Amygdala (tissue), 56 donors: ENCODE results near the gene CD200.
"Not testable (repeated sequence)": the region's sequence is repeated elsewhere in the genome, so short reads cannot be mapped to it uniquely, and the experiment has no call there.

Source experiments
- DNase-seq, 56 donors: peaks; one replicate each; lab custom pipeline; 2025; lab: John Stamatoyannopoulos, UW

CD200 gene

GRCh38 chr3:112381673-112382542, 49.0 kb downstream of the CD200 start:
- no peak for DNase-seq

DNA sequence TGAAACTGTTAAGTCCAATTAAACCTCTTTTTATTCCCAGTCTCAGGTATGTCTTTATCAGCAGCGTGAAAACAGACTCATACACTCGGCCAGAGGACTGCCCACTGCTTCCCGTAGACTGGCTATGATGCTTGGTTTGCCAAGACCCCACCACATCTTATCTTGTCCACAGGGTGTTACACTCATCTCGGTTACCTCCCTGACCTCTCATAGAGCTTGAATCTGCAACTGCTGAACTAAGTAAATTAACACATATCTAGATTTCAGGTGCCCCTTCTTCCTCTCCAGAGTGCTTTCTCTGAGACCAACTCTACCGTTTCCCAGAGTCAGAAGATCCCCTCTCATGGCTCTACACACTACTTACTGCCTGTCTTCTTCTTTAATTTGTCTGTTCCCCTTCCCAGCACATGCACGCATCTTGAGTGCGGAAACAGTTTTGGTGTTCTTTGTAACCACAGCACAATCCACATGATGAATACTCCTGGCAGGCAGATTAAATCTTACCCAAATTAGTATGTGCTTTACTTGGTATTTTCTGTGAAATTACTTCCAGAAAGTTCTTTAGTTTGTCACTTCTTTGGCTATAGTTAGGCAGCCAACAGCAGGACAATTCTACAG, 49.7 kb downstream of the CD200 start:
- DNase-seq: no peak

- DNase-seq: no peak
Observed at GRCh38 chr3:112384769-112385168, 51.8 kb downstream of the CD200 start.

DNA sequence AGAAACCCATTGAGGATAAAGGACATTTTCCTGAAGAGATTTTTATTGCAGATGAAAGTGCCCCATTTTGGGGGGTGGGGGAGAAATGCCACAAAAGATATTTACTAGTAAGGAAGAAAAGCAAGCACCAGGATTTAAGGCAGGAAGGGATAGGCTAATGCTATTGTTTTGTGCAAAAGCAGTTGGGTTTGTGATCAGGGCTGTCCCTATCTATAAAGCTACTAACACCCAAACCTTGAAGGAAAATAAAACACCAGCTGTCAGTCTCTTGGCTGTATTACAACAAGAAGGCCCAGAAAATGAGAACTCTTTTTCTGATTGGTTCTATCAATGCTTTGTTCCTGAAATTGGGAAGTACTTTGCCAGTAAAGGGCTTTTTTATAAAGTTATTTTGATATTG, 56.0 kb downstream of the CD200 start:
- no peak for DNase-seq

DNA sequence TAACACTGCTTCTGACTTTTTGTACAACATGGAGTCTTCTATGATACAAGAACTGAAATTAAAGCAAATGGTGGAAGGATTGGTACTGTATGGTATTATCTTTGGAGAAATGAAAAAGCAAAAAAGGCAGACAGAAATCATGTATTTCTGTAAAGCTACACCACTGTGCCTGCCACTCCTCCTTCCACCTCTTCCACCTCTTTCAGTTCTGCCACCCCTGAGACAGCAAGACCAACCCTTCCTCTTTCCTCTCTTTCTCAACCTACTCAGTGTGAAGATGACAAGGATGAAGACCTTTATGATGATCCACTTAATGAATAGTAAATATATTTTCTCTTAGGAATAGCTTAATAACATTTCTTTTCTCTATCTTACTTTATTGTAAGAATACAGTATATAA, 57.0 kb downstream of the CD200 start:
- no peak for DNase-seq

- DNase-seq: peak in 45 of 56 donors; percentile 6 to 87 (median 47)
Observed at GRCh38 chr3:112390783-112391641, 58.1 kb downstream of the CD200 start.

DNA sequence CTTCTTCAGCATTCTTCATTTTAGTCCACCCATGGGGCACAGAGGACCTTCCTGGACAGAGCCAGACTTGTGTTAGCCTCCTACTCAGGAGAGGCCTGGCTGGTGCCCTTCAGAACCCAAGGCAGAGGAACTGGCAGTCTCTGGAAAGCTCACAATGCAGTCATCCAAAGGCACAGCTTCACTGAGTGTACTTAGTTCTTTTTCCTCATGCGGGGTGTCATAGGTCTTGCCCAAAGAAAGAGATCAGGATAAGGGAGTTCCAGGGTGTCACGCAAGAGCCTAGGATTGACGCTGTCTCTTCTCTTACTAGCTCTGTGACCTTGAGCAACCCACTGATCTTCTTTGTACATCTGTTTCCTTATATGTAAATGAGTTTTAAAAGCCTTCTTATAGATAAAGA, 58.7 kb downstream of the CD200 start:
- peak in 11 of 56 donors; percentile 25 to 76 (median 40) for DNase-seq

GRCh38 chr3:112392393-112393359, 59.7 kb downstream of the CD200 start:
- no peak for DNase-seq

- no peak for DNase-seq
Observed at GRCh38 chr3:112393360-112393728, 60.4 kb downstream of the CD200 start.

DNA sequence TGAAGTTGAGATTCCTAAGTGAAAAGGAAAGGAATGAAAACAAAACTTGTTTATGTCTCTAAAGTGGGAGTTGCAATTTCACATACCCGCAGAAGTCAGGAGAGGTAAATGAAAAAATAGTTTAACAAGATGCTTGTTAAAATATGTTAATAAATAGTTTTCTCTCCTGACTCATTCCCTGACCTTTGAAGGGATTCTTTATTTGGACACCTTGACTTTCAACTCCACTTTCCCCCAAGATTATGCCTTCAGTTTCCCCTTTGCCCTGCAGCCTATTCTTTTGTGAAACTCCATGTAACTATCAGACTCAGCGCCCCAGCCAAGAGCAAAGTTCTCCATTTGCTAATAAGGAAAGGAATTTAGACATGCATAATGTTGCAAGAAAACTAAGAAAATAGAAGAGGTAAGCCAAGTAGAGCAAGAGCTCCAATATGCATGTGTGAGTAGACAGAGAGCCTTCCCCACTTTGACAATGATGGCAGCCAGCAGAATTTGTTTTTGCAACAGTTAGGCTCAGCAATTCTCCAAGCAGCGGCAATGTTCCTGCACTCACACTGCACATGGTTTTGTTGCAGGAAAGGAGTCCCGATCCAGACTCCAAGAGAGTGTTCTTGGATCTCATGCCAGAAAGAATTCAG, 61.2 kb downstream of the CD200 start:
- peak in 4 of 56 donors; percentile 10 to 28 (median 12) for DNase-seq

DNA sequence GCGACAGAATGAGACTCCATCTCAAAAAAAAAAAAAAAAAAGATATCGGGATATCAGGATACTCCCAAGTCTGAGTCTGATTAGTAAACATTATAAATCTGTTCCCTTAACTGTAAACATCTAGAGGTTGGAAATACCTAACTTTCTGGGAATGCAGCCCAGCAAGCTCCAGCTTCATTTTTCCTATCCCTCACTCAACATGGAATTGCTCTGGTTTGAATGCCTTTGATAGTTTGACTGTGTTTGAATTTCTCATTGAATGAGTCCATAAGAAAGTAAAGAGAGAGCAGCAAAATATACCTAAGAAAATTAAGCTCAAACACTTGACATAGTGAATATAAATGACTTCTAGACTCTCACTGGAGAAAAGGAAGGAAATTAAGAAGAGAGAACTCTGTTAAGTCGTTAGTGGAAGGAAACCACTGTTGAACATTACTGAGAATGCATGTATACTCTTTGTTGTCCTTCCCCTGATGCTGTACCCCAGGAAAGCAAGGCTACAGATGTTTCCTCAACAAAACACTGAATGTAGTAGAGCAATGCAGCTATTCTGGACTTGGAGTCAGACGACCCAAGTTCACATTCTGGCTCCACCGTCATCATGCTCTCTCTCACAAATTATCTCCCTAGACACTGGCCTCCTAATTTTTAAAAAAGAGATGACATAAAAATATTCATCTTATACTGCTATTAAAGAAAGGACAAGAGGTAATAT, 62.4 kb downstream of the CD200 start:
- DNase-seq: no peak

DNA sequence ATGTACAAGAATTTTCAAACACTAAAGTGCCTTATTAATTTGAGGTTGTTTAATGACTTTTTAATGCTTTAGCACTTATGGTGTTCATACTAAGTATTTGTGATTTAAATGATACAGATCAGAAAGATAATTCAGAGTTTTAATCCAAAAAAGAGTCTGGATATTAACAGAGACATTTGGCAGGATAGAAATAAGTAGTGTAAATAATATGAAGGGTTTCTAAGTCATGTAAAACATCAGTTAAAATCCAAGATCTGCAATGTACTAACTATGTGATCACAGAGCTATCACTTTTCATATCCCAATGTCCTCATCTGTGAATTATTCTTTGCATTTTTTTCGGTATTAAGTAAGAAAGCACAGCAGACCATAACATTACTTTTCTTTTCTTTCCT, 62.9 kb downstream of the CD200 start:
- DNase-seq: no peak

- no peak for DNase-seq
Observed at GRCh38 chr3:112397556-112397955, 64.6 kb downstream of the CD200 start.

- DNase-seq: no peak
Observed at GRCh38 chr3:112399064-112399463, 66.1 kb downstream of the CD200 start.

- DNase-seq: not testable (repeated sequence)
Observed at GRCh38 chr3:112399554-112399953, 66.6 kb downstream of the CD200 start.

DNA sequence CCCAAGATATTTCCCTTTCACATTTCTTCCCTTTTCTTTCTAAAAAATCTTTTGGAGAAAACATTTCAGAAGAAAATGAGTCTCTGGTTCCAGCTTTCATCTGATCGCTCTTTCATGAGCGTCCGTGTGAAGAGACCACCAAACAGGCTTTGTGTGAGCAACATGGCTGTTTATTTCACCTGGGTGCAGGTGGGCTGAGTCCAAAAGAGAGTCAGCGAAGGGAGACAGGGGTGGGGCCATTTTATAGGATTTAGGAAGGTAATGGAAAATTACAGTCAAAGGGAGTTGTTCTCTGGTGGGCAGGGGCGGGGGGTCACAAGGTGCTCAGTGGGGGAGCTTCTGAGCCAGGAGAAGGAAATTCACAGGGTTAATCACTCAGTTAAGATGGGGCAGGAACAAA, 67.4 kb downstream of the CD200 start:
- not testable (repeated sequence) for DNase-seq

- DNase-seq: no peak
Observed at GRCh38 chr3:112401617-112402016, 68.7 kb downstream of the CD200 start.

DNA sequence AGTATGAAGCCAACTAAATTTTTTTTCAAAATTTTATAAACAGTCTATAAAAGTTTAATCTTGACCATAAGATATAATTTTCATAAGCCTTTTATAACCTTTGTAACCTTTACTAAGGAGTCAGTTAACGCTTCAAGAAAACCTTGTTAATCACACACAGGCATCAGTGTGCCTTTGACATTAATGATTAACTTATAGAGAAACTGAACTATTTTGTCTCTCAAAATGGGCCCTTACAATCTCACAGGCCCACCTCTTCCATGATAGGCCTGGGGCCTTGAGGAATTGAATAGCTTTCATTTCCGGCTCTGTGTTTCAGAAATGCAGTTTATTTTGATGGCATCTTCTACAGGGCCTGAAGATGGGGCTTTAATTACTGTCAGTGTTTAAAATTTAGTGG, 70.1 kb downstream of the CD200 start:
- DNase-seq: no peak
